GM21786 (cell line): Measurements from ENCODE around the gene OPHN1.

ENCODE experiments used
- ATAC-seq: cut with Tn5 transposase; IDR thresholded peaks from one replicate; pipeline ENCODE4 v1.9.1; 2021; ENCODE audit not compliant: unreplicated experiment

Gene OPHN1, protein sequence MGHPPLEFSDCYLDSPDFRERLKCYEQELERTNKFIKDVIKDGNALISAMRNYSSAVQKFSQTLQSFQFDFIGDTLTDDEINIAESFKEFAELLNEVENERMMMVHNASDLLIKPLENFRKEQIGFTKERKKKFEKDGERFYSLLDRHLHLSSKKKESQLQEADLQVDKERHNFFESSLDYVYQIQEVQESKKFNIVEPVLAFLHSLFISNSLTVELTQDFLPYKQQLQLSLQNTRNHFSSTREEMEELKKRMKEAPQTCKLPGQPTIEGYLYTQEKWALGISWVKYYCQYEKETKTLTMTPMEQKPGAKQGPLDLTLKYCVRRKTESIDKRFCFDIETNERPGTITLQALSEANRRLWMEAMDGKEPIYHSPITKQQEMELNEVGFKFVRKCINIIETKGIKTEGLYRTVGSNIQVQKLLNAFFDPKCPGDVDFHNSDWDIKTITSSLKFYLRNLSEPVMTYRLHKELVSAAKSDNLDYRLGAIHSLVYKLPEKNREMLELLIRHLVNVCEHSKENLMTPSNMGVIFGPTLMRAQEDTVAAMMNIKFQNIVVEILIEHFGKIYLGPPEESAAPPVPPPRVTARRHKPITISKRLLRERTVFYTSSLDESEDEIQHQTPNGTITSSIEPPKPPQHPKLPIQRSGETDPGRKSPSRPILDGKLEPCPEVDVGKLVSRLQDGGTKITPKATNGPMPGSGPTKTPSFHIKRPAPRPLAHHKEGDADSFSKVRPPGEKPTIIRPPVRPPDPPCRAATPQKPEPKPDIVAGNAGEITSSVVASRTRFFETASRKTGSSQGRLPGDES

DNA sequence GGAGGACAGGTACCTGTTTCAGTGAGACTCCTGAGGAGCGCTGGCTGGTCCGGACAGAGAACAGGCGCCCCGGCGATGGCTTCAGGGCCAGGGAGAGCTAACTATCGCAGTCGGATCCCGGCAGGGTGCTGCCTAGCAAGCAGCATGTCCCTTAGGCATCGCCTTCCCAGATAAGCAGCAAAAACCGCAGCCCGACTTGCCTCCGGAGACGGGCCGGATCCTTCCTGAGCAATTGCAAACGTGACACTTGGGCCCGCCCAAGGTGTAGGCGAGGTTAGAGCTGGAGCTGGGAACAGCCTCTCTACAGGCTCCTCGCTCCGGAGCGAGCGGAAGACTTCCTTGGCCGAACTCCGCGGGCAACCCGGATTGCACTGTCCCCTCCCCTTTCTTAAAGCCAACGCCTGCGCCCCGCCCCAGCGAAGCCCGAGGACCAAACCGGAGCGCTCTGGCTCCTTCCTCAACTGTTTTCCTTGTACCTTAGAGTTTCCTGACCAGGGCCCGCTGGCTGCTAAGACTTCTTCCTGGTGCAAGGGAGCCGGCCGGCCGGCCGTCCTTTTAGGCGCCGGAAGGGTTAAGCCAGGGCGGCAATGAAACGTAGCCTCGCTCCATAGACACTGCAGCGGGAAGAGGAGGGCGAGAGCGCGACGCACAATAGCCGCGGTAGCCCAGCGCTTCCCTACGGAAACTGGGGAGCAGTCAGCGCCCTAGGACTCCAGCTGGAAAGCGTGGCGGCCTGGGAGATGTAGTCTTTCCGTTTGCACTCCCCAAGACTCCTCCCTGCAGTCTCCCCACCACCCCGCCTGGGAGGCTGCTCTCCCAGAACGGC lies at the start of gene OPHN1:
Gene OPHN1 (minus strand): TSS at position 341 of the 826 bp plus-strand sequence. CDS start 475 bp downstream, outside the sequence.
- ATAC-seq: no peak

DNA sequence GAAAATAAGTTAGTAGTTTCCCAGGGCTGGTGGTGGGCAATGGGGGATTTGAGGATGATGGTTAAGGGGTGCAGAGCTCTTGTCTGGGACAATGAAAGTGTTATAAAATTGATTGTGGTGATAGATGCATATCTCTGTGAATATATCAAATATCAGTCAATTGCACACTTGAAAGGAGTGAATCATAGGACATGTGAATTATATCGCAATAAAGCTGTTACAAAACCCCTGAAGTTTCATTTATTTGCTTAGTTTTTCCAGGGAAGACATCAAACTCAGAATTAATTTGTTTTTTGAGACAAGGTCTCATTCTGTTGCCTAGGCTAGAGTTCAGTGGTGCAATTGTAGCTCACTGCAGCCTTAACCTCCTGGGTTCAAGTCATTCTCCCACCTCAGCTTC lies 47.7 kb upstream of the OPHN1 start:
- no peak for ATAC-seq

DNA sequence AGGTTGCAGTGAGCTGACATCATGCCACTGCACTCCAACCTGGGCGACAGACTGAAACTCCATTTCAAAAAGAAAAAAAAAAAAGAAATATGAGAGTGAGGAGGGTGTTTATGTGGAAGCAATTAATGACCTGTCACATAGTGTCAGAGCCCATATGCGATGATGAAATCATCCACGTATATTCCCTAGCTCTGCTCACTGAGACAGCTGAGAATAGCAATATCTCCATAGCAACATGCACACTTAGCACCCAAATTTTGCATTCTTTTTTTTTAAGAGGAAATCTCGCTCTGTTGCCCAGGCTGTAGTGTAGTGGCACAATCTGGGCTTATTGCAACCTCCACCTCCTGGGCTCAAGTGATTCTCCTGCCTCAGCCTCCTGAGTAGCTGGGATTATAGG lies 31.5 kb upstream of the OPHN1 start:
- no peak for ATAC-seq

DNA sequence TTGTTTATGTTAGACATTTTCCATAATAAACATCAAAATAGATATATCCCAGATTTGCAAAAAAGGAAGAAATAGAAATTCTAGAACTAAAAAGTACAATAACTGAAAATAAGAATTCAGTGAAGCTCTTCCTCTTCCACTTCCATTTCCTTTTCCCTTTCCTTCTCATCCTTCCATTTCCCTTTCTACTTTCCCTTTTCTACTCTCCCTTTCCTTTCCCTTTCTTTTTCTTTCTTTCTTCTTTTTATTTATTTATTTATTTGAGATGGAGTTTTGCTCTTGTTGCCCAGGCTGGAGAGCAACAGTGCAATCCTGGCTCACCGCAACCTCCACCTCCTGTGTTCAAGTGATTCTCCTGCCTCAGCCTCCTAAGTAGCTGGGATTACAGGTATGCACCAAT lies 30.6 kb upstream of the OPHN1 start:
- ATAC-seq: no peak

DNA sequence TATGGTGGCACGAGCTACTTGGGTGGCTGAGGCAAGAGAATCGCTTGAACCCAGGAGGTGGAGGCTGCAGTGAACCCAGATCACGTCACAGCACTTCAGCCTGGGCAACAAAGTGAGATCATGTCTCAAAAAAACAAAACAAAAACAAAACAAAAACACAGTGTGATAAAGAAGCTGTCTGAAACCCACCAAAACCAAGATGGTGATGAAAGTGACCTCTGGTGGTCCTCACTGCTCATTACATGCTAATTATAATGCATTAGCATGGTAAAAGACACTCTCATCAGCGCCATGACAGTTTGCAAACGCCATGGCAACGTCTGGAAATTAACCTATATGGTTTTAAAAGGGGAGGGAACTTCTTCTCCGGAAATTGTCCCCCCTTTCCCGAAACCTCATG lies 29.4 kb upstream of the OPHN1 start:
- ATAC-seq: no peak

DNA sequence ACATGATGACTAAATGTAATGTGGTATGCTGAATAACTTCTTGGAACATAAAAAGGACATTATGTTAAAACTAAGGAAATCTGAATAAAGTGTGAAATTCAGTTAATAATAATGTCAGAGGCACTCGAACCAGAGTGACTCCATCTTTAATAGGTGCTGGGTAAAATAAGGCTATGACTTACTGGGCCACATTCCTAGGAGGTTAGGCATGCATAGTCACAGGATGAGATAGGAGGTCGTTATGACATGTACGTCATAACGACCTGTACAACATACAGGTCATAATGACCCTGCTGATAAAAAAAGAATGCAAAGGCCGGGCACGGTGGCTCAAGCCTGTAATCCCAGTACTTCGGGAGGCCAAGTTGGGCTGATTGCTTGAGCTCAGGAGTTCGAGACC lies 28.9 kb upstream of the OPHN1 start:
- ATAC-seq: no peak

DNA sequence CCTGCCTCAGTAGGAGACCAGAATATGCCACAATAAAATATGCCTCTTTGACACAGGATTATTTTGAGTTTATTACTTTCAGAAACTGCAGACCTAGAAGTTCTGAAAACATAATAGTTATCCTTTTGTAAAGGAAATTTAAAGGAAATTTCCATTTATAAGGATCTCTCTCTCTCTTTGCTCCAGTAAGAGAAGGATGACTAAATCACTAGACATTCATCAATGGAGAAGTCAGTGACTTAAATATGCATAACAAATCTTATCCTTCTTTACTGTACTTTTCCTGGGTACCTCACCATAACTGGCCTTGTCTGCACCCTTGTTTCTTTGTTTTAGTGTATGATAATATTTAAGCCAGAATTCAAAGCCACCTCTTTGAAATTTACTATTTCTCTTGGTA lies 28.3 kb upstream of the OPHN1 start:
- no peak for ATAC-seq

DNA sequence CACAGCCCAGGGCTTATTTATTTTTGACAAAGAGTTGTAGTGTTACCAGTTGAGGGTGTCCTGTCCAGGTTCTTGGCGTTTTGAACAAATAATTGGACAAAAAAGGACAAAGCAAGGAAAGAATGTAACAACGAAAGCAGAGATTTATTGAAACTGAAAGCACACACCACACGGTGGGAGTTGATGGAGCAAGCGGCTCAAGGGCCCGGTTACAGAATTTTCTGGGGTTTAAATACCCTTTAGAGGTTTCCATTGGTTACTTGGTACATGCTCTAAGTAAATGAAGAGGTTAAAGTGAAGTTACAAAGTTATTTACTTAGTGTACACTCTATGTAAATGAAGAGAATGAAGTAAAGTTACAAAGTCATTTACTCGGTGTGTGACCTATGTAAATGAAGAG lies 27.8 kb upstream of the OPHN1 start:
- no peak for ATAC-seq

DNA sequence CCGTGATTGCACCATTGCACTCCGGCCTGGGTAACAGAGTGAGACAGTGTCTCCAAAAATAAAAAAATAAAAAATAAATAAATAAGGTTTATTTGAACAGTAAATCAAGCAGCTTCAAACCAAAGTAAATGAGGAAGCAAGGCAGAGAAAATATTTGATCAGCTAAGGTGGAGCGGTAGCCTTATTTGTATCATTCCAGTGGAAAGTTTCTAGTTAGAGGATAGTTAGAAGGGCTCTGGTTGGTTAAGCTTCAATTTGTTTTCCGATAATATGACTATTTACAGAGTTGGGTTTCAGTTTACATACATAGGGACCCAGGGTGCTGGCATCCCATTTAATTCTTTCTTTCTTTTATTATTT lies 21.8 kb upstream of the OPHN1 start:
- ATAC-seq: no peak

DNA sequence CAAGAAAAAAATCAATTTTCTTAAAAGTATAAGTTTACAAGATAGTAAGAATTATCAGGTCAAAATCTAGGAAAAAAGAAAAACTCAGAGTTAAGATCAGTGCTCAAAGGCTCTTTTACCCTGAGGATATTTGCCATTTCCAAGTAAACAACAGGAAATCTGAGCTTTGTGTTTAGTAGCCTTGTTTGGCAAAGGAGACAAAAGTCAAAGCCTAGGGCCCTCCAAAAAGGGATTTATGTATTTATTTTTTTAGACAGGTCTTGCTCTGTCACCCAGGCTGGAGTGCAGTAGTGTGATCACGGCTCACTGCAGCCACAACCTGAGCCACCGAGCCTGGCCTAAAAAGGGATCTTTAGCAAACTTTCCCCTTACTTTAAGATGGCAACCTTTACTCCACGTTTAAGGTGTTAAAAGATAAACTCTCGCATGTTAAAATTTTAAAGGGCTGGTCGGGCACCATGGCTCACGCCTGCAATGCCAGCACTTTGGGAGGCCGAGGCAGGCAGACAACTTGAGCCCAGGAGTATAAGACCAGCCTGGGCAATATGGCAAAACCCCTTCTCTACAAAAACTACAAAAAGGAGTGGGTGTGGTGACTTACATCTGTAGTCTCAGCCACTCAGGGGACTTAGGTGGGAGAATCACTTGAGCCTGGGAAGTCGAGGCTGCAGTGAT lies 21.3 kb upstream of the OPHN1 start:
- no peak for ATAC-seq

DNA sequence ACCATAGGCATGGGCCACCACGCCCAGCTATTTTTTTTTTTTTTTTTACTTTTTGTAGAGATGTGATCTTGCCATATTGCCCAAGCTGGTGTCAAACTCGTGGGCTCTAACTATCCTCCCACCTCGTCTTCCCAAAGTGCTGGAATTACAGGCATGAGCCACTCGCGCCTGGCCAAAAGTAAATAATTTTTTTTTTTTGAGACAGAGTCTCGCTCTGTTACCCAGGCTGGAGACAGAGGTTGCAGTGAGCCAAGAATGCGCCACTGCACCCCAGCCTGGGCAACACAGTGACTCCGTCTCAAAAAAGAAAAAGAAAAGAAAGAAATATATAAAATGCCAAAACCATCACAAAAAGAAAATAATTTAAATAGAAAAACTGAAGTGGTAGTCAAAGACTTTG lies 18.4 kb upstream of the OPHN1 start:
- no peak for ATAC-seq

DNA sequence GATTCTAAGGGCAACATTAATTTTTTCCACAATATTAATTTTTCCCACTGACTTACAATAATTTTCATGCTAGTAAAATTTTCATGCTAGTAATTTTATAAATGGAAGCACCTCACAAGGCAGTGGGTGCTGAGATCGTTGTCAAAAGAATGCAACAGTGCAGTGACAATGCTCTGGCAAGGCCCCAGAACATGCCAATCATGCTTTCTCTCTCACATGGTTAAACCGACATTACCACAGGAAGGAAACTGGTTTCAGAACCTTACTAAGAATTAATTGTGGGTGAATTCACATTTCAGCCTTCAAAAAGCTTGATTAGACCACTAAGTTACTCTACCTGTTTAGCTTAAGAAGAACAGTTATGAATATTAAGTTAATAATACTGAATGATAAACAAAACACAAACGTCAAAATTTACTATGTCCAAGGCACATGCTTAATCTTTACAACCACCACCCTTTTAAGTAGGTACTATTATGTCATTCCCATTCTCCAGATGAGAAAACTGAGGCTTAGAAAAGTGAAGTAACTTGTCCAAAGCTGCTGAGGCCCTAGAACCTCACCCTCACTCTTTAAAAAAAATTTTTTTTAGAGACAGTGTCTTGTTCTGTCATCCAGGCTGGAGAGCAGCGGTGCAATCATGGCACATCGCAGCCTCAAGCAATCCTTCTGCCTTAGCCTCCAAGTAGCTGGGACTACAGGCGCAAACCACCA lies 10.0 kb upstream of the OPHN1 start:
- peak; percentile 42 for ATAC-seq

DNA sequence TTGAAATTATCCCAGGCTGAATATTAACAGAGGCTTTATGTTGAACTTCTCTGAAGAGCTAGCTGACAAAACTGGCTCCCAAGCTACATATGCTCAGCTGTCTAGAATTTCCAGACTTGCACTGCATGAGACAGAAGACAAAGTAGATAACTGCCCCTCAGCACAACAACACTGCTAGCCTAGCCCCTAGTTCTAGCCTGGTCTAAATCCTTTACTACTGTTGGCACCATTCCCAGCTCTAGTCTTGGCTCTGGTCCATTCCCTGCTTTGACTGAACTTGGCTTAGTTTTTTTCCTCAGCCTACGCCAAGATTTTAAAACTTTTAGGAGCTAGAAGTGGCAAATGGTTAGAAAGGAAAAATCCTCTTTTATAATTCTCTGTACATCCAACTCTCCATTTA lies 7.6 kb upstream of the OPHN1 start:
- ATAC-seq: no peak

DNA sequence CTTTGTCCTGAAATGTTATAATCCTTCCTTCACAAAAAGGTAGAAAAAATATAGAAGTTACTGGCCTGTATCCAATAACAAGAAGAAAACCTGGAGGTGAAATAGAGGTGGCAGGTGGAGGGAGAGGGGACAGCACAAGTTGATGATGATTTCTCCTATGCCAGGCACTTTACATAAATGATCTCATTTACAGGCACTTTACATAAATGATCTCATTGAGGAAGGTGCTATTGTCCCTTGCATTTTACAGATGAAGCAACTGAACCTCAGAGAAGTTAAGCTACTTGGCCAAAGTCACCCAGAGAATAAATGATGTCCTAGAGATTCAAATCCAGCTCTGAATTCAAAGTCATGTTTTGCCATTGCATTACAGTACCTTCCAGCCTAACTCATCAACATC lies 7.1 kb upstream of the OPHN1 start:
- ATAC-seq: no peak

DNA sequence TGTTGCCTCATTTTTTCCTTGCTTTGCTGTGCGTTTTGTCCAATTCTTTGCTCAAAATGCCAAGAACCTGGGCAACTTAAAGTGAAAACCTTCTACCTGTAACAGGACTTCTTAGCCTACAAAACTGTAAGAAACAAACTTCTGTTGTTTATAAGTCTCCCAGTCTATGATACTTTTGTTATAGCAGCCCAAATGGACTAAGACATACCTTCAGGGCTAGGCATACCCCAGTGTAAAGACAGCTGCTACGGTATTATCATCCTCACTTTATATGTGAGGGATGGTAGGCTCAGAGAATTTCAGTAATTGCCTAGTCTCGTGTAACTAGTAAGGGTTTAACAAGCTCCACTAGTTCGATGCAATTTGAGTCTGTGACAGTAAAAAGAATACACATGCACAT lies 6.0 kb upstream of the OPHN1 start:
- no peak for ATAC-seq

DNA sequence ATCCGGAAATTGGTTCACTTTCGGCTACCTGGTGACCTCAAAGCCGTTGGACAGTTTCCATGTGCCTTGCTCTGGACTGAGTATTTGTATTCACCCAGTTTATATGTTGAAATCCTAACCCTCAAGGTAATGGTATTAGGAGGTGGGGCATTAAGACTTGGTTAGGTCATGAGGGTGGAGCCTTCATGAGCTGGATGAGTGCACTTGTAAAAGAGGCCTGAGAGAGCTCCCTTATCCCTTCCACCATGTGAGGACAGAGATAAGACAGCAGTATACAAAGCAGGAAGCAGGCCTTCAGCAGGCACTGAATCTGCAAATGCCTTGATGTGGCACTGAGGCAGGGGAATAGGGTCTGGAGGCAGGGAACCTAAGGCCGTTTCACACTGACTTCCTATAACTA lies 5.3 kb upstream of the OPHN1 start:
- no peak for ATAC-seq

DNA sequence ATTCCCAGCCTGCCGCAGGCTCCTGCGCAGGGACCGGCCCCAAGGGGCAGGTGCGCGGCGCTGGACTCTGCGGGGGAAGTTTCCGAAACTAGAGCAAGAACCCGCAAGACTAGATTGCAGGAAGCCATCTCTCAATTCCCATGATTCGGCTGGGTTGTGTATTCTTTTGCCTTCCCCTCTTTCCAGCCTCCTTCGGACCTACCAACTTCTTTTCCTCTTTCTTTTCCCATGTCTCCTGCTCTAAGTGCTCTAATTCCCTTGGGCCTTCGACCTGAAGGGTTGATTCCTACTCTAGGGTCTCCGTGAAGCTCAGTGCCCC lies 645 bp upstream of the OPHN1 start:
- no peak for ATAC-seq

DNA sequence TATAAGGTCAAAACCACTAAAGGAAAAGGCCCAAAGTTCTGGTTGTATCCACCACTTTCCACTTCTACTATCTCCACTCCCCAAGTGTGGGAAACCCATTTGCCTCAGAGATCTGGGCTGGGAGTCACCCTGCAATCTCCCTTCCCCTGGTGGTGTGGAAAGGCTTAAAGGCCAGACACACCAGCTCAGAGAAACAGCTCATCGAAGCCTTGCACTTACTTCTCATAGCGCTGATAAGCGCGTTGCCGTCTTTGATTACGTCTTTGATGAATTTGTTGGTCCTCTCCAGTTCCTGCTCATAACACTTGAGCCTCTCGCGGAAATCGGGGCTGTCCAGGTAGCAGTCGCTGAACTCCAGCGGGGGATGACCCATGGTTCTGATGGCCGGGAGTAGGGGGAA lies 647 bp downstream of the OPHN1 start:
- ATAC-seq: no peak

DNA sequence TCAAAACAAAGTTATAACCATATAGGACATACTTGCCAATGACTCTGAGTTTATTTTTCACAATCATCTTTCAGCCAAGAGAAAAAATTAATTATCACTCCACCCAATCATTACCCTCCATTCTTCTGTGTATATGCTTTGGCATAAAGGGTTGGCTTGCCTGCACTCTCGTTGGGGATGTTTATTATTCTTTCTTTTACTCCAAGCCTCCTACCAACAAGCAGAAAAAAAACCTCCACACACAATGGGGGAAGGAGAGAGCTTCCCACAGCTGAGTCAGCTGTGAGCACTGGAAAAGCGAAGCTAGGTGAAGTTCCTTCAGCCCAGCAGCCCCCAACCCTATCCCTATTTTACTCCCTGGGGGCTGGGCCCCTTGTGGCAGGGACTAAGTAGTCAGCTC lies 1.5 kb downstream of the OPHN1 start:
- ATAC-seq: no peak

DNA sequence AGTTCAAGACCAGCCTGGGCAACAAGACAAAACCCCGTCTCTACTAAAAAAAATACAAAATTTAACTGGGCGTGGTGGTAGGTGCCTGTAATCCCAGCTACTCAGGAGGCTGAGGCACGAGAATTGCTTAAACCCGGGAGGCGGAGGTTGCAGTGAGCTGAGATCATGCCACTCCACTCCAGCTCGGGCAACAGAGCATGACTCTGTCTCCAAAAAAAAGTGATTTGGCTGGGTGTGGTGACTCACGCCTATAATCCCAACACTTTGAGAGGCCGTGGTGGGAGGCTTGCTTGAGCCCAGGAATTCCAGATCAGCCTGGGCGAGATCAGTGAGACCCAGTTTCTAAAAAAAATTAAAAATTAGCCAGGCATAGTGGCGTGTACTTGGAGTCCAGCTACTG lies 4.1 kb downstream of the OPHN1 start:
- no peak for ATAC-seq

DNA sequence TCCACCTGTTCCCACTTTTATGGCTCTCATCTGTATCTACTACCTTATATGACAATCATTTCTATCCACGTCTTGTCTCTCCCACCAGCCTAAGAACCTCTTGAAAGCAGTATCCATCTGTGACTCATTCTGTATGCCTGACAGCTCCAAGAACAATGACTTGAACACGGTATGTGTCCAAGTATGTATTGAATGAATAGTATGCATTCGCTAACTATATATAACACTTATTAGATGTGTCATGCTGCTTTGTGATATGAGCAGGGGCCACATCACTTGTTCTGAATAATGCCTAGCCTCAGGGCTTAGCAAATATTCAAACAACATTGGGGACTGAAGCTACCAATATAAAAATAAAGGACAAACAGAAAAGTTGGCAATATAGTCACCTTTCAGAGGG lies 4.9 kb downstream of the OPHN1 start:
- ATAC-seq: no peak
